Measurements from ENCODE around the gene HADH.
"Not testable (repeated sequence)": the region's sequence is repeated elsewhere in the genome, so short reads cannot be mapped to it uniquely, and the experiment has no call there.

Gene HADH

DNA sequence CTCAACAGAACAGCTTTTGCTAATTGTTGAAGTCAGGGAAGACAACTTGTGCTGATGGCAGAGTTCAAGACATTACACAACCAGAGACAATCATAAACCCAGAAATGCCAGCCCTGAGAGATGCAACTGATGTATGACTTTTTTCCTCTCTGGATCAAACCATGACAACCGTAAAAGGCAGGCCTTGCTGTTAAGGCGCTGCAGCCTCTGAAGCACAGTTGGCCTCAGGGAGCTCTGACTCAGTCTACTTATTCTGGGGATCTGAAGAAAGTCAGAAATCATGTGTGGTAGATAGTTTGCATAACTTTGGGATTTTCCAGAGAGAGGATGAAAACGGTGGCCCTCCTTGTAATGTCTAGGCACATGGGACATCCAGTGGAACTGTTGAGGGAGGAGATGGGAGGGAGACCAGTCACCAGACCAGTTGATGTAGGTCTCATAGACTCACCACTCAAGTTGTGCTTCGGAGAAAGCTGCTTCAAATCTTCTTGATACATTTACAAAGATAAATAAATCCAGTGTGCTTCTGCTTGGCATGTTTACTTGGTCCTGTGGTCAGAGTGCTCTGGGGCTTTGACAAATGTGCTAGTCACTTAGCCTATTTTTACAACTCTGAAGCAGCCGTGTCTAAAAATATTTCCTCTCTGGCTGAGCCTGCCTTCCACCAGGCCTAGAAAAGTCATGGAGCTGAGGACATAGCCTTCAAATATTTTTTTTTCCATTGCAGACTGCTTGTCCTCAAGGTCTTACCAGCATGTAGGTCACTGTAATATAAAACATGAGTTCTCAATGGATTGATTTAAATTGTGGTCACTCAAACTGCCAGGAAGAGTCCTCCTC, 7.5 kb downstream of the HADH start:
- no peak for DNase-seq

DNA sequence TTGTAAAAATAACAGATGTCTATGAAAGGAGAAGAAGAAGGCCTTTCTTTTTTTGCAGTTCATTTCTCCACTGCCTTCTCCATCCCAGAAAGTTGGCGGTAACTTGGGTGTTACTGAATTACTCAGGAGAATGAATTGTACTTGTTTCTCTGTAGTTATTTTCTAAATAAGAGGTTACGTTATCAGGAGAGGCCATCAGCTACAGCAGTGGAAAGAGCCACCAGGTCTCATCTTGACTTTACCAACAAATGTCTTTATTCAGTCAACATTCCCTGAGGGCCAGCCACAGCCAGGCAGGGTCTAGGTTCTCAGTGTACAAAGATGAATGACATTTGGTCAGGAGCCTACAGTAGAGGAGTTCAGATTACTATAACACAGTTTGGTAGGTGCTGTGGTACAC, 8.1 kb downstream of the HADH start:
- DNase-seq = no peak

DNA sequence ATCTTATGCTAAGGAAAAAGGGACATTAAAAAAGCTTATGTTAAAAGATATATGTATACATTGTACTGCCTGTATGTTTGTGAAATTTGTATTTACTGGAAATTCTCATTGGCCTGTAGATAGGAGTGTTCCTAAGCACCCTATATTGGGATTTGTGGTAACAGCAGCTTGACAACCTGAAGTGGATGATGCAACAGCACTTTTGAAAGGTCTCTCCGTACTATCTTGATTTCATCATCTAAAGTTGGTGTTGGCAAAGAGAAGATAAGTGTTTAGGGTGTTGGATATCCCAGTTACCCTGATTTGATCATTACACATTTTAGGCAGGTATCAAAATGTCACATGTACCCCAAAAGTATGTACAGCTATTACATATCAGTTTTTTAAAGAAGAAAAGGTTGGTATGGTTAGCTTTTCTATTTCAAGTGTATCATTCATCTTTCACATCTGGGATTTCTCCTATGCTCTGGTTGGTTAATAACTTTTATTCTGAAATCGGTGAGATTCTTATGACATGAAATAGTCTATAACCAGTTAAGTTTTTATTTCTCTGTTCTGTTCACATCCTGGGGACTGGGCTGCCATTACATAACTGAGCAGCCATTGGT, 10.3 kb downstream of the HADH start:
- no peak for DNase-seq

- no peak for DNase-seq
These were observed 11.9 kb downstream of the HADH start for GRCh38 chr4:108001540-108002135.

- no peak for DNase-seq
These were observed 14.4 kb downstream of the HADH start for GRCh38 chr4:108003982-108004515.

GRCh38 chr4:108004646-108005045, 15.0 kb downstream of the HADH start:
- no peak for DNase-seq

DNA sequence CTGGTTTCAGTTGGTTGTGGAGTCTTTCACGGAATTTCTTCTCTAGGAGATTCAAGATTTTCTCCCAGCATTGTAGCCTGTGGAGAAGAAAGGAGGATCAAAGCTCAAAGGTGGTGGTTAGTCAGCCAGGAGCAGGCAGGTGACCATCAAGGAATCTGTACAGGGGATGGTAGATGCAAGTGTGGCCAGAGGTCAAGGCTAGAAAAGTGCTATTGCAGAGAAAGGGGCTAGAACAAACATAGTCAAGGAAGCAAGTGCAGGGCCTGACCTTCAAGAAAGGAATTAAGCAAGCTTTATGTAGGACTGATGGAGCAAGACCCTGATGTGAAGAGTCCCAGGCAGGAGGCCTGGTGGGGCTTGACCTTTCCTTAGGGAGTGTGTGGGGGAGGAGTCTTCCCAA, 16.1 kb downstream of the HADH start:
- no peak for DNase-seq

DNA sequence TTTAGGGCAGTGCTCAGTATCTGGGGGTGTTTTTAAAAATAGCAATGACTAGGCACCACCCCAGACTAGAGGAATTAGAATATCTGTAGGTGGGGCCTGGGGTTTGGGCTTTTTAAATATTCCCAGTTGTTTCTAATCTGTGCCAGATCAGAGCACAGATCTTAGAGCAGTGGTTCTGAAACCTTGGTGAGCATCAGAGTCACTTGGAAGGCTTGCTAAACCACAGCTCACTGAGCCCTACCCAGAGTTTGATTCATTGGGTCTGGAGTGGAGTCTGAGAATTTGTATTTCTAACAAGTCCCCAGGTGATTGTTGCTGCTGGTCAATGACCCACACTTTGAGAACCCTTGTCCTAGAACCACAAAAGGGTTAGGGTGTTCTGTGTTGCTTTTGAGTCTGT, 16.7 kb downstream of the HADH start:
- DNase-seq = no peak

DNA sequence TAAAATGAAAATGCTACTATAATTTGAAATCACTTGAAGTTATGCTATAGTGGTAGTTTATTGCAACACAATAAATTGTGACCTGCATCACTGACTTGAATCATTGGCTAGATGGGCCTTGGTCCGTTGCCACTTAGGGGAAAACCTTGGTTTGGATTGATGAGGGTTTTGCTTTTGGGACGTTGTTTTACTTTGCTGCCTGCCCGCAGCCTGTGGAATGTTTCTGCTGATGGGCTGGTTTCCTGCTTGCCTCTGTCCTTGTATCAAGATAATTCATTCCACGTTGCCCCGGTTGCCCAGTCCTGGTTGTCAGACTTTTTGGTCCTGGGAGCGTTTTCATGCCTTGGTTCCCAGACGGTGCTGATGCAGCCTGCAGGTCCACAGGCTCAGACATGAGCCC, 18.3 kb downstream of the HADH start:
- no peak for DNase-seq

GRCh38 chr4:108008721-108009120, 19.0 kb downstream of the HADH start:
- no peak for DNase-seq

DNA sequence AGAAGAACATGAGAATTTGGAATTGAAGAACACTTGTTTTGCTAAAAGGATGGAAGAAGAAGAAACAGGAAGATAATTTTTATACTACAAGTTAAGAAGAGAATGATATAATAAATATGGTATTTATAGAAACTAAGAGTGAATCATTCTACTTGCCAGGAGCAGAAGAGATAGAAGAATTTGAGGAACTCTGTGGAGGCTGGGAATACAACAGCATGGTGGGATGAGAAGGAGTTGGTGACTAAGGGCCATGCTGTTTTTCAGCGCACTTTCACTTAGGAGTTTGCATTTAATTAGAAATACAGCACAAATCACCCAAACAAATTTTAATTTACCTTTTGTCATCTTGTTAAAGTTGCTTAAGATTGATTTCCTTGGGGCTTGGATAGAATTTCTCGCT, 20.5 kb downstream of the HADH start:
- DNase-seq = no peak

DNA sequence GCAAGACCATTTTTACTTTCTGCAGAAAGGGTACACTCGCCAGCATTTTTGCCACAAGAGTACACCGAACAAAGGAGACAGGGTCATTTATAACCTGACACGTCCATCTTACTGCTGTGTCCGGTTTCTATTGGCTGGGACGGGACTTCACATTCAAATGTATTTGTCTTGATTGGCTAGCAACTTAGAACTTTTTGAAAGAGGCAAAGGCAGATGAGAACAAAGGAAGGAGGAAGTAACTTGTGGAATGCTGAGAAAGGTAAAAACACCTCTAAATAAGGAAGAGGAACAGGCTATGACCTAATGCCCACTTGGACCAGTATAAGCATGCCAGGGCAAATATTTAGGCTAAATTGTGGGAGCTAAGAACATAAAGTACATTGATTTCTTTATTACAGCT, 22.7 kb downstream of the HADH start:
- not testable (repeated sequence) for DNase-seq

DNA sequence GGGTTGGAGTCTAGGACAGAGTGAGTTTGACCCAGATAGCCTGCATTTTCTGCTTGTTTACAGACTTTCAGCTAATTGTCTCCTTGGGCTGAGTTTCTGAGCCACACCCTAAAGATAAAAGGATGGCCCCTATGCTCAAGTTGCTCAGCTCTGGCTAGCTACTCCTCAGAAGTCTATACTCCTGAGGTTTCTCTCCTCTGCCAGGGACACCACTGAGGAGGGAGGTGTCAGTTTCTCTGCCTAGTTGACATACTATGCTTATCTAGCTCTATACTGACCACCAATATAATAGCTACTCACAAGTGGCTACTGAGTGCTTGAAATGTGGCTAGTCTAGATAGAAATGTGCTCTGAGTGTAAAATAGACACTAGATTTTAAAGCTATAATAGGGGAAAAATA, 23.6 kb downstream of the HADH start:
- DNase-seq = no peak

DNA sequence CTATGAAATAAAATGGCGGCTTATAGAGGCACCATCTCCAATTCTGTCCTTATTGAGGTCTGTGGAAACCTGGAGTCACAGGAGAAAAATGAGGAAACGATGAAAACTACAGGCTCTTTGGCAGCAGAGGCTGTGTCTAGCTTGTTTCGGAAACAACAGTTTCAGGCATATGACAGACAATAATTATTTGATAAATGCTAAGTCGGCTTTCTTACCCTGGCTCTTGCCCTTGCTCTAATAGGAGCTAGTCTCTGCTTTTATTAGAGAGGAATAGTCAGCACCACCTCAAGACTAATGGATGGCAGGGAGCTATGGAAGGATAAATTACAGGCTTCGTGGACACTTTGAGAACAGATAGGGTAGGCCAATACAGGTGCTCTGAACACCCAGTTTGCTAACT, 24.3 kb downstream of the HADH start:
- DNase-seq = no peak

GRCh38 chr4:108018040-108018883, 28.6 kb downstream of the HADH start:
- peak; percentile 78 for DNase-seq

DNA sequence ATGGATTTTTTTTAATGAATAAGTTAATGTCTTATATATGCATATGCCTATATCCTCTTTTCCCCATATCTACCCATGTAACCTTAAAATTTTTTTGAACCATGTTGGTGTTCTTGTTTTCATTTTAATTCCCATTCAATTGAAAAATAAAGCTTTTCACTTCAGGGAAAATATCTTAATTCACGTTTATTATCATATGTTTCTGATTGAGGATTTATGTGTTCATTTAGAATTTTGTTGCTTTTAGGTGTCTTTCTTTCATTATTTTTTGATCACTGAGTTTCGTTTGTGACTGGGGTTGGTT, 29.1 kb downstream of the HADH start:
- DNase-seq = no peak

GRCh38 chr4:108024085-108024877, 34.6 kb downstream of the HADH start:
- DNase-seq = no peak

GRCh38 chr4:108024878-108025165, 35.1 kb downstream of the HADH start:
- DNase-seq = no peak

DNA sequence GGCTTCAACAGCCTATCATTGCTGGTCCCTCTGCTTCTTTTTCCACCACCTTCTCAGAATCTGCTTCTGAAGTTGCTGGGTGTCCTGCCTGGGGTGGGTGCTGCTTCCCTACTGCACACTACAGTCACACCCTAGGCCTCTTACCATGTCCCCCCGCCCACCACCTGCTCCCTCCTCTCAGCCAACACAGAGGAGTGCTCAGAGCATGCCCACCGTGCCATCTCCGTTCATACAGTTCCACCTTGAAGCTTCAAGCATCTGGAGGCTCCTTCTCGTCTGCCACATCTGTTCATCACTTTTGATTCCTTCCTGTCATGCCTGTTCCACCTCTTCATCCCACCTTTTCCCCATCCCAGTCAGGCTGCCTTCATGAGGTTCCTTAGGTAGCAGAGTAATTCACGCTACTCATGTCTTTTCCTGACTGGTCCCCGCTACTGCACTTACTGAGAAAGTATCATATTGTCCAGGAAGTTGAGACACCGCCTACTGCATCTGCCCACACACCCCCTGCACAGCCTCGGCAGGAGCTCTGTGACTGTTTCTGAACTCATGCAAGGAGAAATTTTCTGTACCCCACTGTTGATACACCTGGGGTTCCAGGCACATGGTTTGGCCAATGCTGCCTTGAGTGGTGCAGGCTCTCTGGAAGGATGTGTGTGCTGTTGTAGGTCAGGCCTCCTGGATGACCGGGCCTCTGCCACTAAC, 39.5 kb downstream of the HADH start:
- peak; percentile 24 for DNase-seq

GRCh38 chr4:108029731-108030130, 40.0 kb downstream of the HADH start:
- DNase-seq = no peak

GRCh38 chr4:108030332-108030731, 40.6 kb downstream of the HADH start:
- peak; percentile 74 for DNase-seq

Data from activated CD4-positive, alpha-beta T cell treated with anti-CD3 and anti-CD28 coated beads, Interleukin-2, amount 50 U/mL, for 16 hours (primary cell).